Measurements from ENCODE around the gene TCAP. TPM values are rescaled to one million over a fixed set of nuclear protein-coding genes. Genes with fewer than 3 reads are reported as not detected.

The TCAP gene
- total RNA-seq, 1 experiment from 2014 or later = 2.1 TPM

- H2AK5ac ChIP-seq (ENCODE audit: insufficient read length, low read length) = no peak overlapping the region
- H4K91ac ChIP-seq (ENCODE audit: insufficient read length, low read depth, low read length) = no peak overlapping the region
- H3K4me1 Mint-ChIP-seq = peaks cover 69 to 73% of the 10 kb centered on the region in 2 experiments
- no peak overlapping the region for H2BK15ac ChIP-seq (ENCODE audit: low read depth, low read length)
- H3K27me3 Mint-ChIP-seq (ENCODE audit: low read depth) = no peaks in the 10 kb centered on the region
- no peak overlapping the region for H2BK5ac ChIP-seq (ENCODE audit: insufficient read length, low read length)
- no peaks in the 10 kb centered on the region for H3K9me3 ChIP-seq (ENCODE audit: control insufficient read depth, low read depth, low read length)
- no peak overlapping the region for H3K23ac ChIP-seq (ENCODE audit: insufficient read length, low read depth, low read length)
- no peak overlapping the region; a peak in 1 of 5 replicates for H3K4me3 Mint-ChIP-seq
- no peaks in the 10 kb centered on the region; the same call in 1 of the 2 replicates for H3K79me2 ChIP-seq (ENCODE audit: insufficient read depth, low read length)
- no peak overlapping the region for H3K14ac ChIP-seq (ENCODE audit: insufficient read depth, low read length)
- WGBS (ENCODE audit: extremely low coverage, insufficient read length, low lambda C conversion rate) = no CpG with 5 or more reads among the region's 8 CpGs
- H3K9ac ChIP-seq (ENCODE audit: extremely low read depth, insufficient read length, low read length) = no peak overlapping the region
- peaks cover 0 to 3% (median 0%) of the 10 kb centered on the region in 3 experiments; a peak in 3 of 7 replicates for H3K36me3 Mint-ChIP-seq (ENCODE audit: insufficient read depth in 1 of 3, low read depth in 3 of 3)
- no peak overlapping the region for H2BK20ac ChIP-seq (ENCODE audit: low read depth, low read length, poor library complexity, severe bottlenecking)
- H3K18ac ChIP-seq (ENCODE audit: insufficient read length, low read depth, low read length) = no peak overlapping the region
- no peak overlapping the region for H4K8ac ChIP-seq (replicated peaks; ENCODE audit: insufficient read length, low read depth, low read length)
- H3K79me1 ChIP-seq (ENCODE audit: insufficient read depth, low read depth, low read length, poor library complexity, severe bottlenecking) = no peaks in the 10 kb centered on the region
- H3K27me3 ChIP-seq (ENCODE audit: insufficient read depth, low read length) = no peaks in the 10 kb centered on the region
- H2BK12ac ChIP-seq (ENCODE audit: insufficient read length, low read depth, low read length) = no peak overlapping the region
- H3K27ac Mint-ChIP-seq = no peak overlapping the region; a peak in 1 of 7 replicates
- TF ChIP-seq CTCF (conservative IDR thresholded peaks at IDR 0.05) = no peak
- no peak overlapping the region for H3K27ac ChIP-seq (ENCODE audit: insufficient read length, low read depth, low read length)
- no peak overlapping the region for H3T11ph ChIP-seq (ENCODE audit: low read length)
- H3K4me1 ChIP-seq (ENCODE audit: insufficient read depth, low read length) = peaks cover 22% of the 10 kb centered on the region; the same call in 1 of the 2 replicates
- no peak overlapping the region for H4K5ac ChIP-seq (ENCODE audit: insufficient read length, low read depth, low read length)
- no peak overlapping the region for H2BK120ac ChIP-seq (ENCODE audit: low read depth, low read length, poor library complexity, severe bottlenecking)
- no peak overlapping the region for H3K56ac ChIP-seq (ENCODE audit: insufficient read length, low read depth, low read length)
- H4K20me1 ChIP-seq (ENCODE audit: control insufficient read depth, insufficient read depth, insufficient read length) = no peaks in the 10 kb centered on the region
- H2AFZ ChIP-seq (ENCODE audit: low read length) = no peak overlapping the region
- H3K4me2 ChIP-seq (ENCODE audit: insufficient read depth, insufficient read length, low read length) = no peak overlapping the region
- peaks cover 8% of the 10 kb centered on the region for H3K23me2 ChIP-seq (ENCODE audit: insufficient read length, low read depth, low read length, poor library complexity, severe bottlenecking)
- H3K4ac ChIP-seq (ENCODE audit: low read depth, low read length) = no peak overlapping the region
- no peaks in the 10 kb centered on the region; a peak in 1 of 5 replicates for H3K9me3 Mint-ChIP-seq
- DNase-seq = no peak
Measured at GRCh38 chr17:39635614-39636176, 29.5 kb upstream of the TCAP start.
